AG08396 (cell line): ENCODE results near the gene SLC47A2.
"Not testable (repeated sequence)": the region's sequence is repeated elsewhere in the genome, so short reads cannot be mapped to it uniquely, and the experiment has no call there.

ENCODE experiments used
- DNase-seq: peaks from one replicate; pipeline ENCODE4 v3.0.0; 2012; ENCODE audit warnings: low spot score, mixed read lengths

The SLC47A2 gene

DNA sequence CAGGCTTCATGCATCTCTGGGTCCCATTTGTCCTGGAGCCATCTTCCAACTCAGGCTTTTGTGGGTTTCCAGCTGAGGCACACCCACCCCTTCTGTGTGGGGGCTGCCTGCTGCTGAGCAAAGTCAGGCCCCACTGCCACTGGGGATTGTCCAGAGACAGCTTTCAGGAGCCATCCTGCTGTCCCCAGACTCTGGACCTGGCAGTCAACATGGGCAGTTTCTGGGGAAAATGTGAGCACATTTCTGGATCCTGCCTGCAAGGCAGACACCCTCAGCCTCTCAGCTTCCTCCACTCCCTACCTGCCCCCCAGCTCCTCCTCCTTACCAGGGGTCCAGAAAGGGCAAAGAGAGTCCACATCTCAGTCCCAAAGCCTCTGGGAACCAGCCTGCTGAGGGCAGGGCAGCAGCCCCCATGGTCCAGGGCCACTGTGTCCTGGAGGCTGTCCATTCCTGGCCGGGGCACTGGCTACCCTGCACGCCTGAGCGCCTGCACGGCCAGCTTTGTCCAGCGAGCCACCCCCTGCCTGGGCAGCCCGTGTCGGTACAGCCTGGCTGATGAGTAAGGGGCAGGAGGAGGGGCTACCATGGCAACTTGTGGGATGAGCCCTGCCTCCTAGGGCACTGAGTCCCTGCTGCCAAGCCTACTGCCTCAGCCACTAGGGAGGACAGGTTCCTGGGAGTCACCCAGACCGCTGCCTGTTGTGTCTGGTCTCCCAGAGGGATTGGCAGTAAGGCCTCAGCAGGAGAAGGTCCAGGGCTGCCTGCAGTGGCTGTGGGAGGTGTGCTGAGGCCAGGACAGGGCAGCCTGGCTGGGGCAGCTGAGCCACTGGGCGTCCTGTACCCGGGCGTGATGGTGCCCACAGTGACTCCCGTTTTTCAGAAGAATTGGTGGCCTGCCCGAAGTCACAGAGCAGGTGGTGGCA lies at the start of gene SLC47A2:
SLC47A2 (minus strand) TSS at position 477 of the 923 bp plus-strand sequence; CDS start at position 448, 29 bp downstream.
- DNase-seq = no peak

GRCh38 chr17:19766016-19766415 lies 49.6 kb upstream of the SLC47A2 start:
- no peak for DNase-seq

DNA sequence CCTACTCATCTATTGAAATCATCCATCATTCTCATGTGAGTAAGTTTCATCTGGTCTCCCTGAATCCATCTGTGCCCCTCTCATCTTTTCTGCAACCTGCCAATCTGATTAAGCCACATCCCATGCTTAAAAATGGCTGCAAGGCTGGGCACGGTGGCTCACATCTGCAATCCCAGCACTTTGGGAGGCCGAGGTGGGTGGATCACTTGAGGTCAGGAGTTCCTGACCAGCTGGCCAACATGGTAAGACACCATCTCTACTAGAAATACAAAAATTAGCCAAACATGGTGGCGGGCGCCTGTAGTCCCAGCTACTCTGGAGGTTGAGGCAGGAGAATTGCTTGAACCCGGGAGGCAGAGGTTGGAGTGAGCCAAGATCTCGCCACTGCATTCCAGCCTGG lies 47.6 kb upstream of the SLC47A2 start:
- DNase-seq = not testable (repeated sequence)

DNA sequence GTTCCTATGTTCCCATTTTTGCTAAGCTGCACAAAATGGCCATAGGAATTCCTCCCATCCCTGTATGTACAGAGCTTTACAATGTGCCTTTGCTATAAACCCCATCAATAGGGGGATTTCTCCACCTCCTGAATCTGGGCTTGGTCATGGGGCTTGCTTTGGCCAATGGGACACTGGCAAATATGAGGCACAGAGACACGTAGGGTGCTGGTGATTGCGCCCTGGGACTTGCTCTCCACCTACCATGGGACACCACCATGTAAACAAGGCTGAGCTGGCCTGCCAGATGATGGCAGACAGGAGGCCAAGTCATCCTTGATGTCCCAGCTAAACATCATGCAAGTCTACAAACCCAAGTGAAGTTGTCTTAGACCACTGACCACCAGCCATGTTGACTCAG lies 47.0 kb upstream of the SLC47A2 start:
- no peak for DNase-seq

GRCh38 chr17:19762515-19762961 lies 46.2 kb upstream of the SLC47A2 start:
- peak; percentile 89 for DNase-seq

DNA sequence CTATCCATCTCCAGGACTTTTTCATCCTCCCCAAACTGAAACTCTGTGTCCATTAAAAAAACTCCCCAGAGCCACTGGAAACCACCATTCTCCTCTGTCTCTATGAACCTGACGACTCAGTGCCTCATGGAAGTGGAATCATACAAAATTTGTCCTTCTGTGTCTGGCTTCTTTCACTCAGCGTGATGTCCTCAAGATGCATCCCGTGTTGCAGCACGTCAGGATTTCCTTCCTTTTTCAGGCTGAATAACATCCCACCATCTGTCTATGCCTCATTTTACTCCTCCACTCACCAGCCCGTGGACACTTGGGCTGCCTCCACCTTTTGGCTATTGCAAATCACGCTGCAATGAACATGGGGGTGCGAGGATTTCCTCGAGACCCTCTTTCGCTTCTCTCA lies 44.4 kb upstream of the SLC47A2 start:
- DNase-seq = no peak

- no peak for DNase-seq
These were observed 43.5 kb upstream of the SLC47A2 start for GRCh38 chr17:19759568-19760549.

DNA sequence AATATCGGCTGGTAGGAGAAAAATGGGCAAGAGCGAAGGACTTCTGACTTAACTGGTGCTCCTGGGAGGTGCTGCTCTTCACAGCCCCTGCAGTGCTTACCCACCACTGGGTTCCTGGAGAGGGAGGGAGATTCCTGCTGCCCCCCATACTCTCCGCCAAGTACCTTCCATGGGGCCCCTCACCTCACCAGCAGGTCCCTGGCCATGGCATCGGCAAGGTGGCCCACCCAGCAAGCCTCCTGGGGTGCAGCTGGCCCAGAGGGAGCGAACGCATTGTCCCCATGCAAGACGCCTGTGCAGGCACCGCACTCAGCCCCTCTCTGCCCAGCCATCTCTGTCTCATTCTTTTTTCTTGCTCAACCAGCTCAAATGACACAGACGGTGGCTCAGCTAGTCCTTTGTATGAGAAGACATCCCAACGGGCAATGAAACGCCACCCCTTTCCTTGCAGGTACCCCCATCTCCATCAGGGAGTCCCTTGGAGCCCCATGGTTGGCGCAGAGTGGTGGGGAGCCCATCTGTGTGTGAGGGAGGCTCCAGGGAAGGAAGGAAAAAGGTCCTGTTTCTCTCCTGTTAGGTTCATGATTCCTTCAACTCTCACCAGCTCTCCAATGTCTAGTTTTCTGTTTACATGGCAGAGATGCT lies 41.3 kb upstream of the SLC47A2 start:
- no peak for DNase-seq

DNA sequence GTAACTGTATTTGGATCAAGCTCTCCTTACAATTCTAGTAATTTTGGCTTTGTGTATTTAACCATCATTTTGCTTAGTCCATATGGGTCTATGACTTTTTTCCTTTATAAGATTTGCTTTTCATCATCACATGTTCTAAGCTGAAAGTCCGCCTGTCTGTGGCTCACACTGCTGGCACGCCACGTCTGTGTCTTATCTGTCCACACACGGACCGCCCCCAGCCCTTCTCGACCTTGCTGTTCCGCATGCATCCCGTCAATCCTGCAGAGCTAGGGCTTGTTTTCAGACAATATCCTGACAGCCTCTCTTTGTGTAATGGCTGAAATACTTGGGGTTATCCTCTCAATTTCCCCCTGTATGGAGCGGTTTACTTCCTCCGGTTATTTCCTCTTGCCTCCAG lies 40.2 kb upstream of the SLC47A2 start:
- DNase-seq = no peak

- DNase-seq = no peak
These were observed 39.6 kb upstream of the SLC47A2 start for GRCh38 chr17:19755821-19756510.

- no peak for DNase-seq
These were observed 39.0 kb upstream of the SLC47A2 start for GRCh38 chr17:19755392-19755791.

GRCh38 chr17:19753661-19754463 lies 37.5 kb upstream of the SLC47A2 start:
- no peak for DNase-seq

DNA sequence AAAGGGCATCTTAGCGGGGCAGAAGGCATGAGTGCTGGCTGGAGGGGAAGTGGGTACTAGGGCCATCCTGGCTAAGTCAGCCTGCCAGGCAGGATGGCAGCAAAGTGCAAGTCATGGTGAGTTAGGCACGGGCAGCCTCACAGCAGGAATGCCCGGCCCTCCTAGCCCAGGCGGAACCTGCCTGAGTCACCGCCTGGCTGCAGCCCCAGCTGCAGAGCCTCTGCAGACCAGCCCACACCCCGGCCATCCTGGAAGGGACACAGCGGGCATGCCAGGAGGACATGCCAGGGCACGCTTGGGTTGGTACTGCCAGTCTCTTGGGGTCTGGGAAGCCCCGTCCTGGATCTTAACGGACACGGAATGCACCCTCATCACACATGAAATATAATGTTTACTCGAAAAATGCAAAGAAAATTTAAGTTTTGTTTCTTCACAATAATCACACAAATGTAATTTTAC lies 36.7 kb upstream of the SLC47A2 start:
- DNase-seq = peak; percentile 82

DNA sequence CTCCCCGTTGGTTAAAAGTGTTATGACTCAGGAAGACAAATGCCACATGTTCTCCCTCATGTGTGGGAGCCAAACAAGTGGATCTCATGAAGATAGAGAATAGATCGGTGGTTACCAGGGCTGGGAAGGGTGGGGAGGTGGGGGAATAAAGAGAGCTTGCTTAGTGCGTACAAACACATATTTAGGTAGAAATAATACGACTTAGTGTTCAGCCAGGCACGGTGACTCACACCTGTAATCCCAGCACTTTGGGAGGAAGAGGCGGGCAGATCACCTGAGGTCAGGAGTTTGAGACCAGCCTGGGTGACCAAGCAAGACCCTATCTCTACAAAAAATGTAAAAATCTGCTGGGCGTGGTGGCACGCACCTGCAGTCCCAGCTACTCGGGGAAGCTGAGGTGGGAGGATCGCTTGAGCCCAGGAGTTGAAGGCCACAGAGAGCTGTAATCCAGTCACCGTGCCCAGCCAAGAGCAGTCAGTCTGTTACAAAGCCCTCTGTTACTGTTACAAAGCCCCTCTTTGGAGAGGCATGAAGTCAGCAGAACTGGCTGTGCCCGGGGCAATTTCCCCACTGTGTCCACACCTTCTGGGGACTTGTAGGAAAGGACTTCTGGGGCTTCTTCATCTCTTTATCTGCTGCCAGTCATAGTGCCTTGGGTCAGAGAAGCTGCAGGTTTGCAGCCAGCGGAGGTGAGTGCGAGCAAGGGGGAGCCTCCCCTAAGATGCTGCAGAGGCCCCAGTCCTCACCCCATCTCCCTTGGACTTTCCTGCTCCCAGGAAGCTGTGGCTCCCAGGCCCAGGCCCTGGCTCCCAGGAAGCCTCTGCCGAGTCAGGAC lies 36.0 kb upstream of the SLC47A2 start:
- no peak for DNase-seq

GRCh38 chr17:19750835-19751234 lies 34.5 kb upstream of the SLC47A2 start:
- no peak for DNase-seq

DNA sequence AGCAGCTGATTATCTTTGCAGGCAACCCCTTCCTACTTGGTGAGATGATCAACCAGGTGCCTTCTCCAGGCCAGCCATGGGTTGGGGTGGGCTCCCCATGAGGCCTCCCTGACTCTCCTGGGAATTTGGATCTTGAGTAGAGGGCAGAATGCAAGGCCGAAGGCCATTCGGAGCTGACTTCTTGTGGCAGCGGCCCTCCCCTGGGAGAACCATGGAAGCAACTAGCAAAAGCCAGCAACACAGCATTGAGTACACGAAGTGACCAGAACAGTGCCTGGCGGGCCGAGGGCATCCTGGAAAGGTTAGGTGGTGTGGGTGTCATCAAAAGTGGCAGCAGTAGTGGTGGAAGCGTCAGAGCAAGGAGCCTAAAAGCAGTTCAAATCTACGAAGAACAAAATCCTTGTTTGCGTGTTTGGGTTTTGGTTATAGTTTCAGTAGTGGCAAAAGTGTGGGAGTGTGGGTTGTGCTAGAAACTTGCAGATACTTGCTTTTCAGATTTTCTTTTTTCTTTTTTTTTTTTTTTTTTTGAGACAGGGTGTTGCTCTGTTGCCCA lies 33.7 kb upstream of the SLC47A2 start:
- DNase-seq = no peak

DNA sequence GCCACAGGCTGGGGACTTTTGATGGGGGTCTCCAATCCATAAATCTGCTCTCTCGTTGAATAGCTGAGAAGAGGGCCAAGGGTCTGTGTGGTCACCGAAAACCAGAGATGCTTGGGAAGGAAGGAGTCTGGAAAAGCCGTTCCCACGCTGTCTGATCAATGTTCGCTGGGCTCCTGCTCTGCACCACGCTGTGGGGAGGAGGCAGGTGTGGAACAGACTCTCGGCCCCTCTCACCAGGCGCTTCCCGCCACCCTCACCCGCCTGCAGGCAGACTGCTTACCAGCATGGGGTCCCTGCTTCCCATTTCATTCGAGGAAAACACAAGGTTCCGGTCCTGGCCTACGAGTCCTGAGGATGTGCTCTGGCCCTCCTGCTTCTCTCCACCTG lies 32.4 kb upstream of the SLC47A2 start:
- DNase-seq = no peak

GRCh38 chr17:19747829-19748806 lies 31.7 kb upstream of the SLC47A2 start, which contains the start of gene ALDH3A1:
Gene ALDH3A1, minus strand, starts transcription at chr17:19748298. Its CDS starts 3,169 bp downstream, at chr17:19745129.
- no peak for DNase-seq
